HepG2 (cell line): ENCODE measurements around the gene KLF15. TPM values are rescaled to one million over a fixed set of nuclear protein-coding genes. Genes with fewer than 3 reads are reported as not detected.

Experiments used
- GTF2F1 ChIP-seq: fragments of 150-350 bp; IDR thresholded peaks from 2 replicates; pipeline ENCODE4 v1.6.1; 2014; ENCODE audit warnings: low read length
- GZF1 ChIP-seq: sonication (generic); formaldehyde crosslinking; IDR thresholded peaks from 2 replicates; pipeline ENCODE4 v1.5.1; 2020; ENCODE audit warnings: mild to moderate bottlenecking, missing genetic modification reagents
- HCFC1 ChIP-seq: fragments of 150-350 bp; IDR thresholded peaks from 2 replicates; pipeline ENCODE4 v1.6.1; 2014; ENCODE audit warnings: low read depth, low read length
- HMG20A ChIP-seq: IDR thresholded peaks from 2 replicates; pipeline ENCODE4 v1.6.1; 2016; ENCODE audit warnings: borderline replicate concordance
- HOXA3 ChIP-seq: sonication (generic); formaldehyde crosslinking; IDR thresholded peaks from 2 replicates; pipeline ENCODE4 v1.5.0; 2020; ENCODE audit warnings: missing genetic modification reagents
- KLF12 ChIP-seq: sonication (generic); formaldehyde crosslinking; IDR thresholded peaks from 2 replicates; pipeline ENCODE4 v1.4.0; 2020; ENCODE audit warnings: missing genetic modification reagents, borderline replicate concordance
- RORA ChIP-seq: sonication (generic); formaldehyde crosslinking; IDR thresholded peaks from 2 replicates; pipeline ENCODE4 v1.5.0; 2020; ENCODE audit warnings: mild to moderate bottlenecking, missing genetic modification reagents, moderate library complexity
- SALL1 ChIP-seq: sonication (generic); formaldehyde crosslinking; IDR thresholded peaks from 2 replicates; pipeline ENCODE4 v1.8.0; 2022; ENCODE audit warnings: mild to moderate bottlenecking, missing genetic modification reagents
- TBL1XR1 ChIP-seq: fragments of 150-350 bp; IDR thresholded peaks from 2 replicates; pipeline ENCODE4 v1.6.1; 2014; ENCODE audit warnings: borderline replicate concordance, low read length; ENCODE audit not compliant: partially characterized antibody
- TBX2 ChIP-seq: sonication (generic); formaldehyde crosslinking; IDR thresholded peaks from 2 replicates; pipeline ENCODE4 v1.5.0; 2020; ENCODE audit warnings: missing genetic modification reagents, mild to moderate bottlenecking, borderline replicate concordance
- TOPORS ChIP-seq: sonication (generic); formaldehyde crosslinking; IDR thresholded peaks from 2 replicates; pipeline ENCODE4 v1.8.0; 2023; ENCODE audit warnings: mild to moderate bottlenecking, missing genetic modification reagents
- ZBTB8A ChIP-seq: sonication (generic); formaldehyde crosslinking; IDR thresholded peaks from 2 replicates; pipeline ENCODE4 v1.4.0; 2020; ENCODE audit warnings: mild to moderate bottlenecking, low read depth, missing genetic modification reagents, borderline replicate concordance
- ZNF124 ChIP-seq: sonication (generic); formaldehyde crosslinking; IDR thresholded peaks from 2 replicates; pipeline ENCODE4 v1.4.0; 2020; ENCODE audit warnings: missing genetic modification reagents
- ZNF572 ChIP-seq: sonication (generic); formaldehyde crosslinking; IDR thresholded peaks from 2 replicates; pipeline ENCODE4 v1.5.1; 2020; ENCODE audit warnings: mild to moderate bottlenecking, missing genetic modification reagents
- ZNF607 ChIP-seq: sonication (generic); formaldehyde crosslinking; IDR thresholded peaks from 2 replicates; pipeline ENCODE4 v1.5.1; 2020; ENCODE audit warnings: missing genetic modification reagents, mild to moderate bottlenecking, borderline replicate concordance
- ZNF879 ChIP-seq: sonication (generic); formaldehyde crosslinking; IDR thresholded peaks from 2 replicates; pipeline ENCODE4 v1.8.1; 2023; ENCODE audit warnings: missing genetic modification reagents
- ZSCAN30 ChIP-seq: sonication (generic); formaldehyde crosslinking; IDR thresholded peaks from 2 replicates; pipeline ENCODE4 v1.5.0; 2020; ENCODE audit warnings: mild to moderate bottlenecking, missing genetic modification reagents
- ZSCAN9 ChIP-seq: IDR thresholded peaks from 2 replicates; pipeline ENCODE4 v1.6.1; 2016; ENCODE audit warnings: borderline replicate concordance
- polyA plus RNA-seq, 8 experiments: library from polyadenylated mRNA; depleted of rRNA in 3 of 8; stranded (reverse) in 7 of 8; unstranded in 1 of 8; fragments of >200 nt; fragmentation: Illumina TruSeq in 4 of 8; extraction: Trizol in 4 of 8; gene quantifications; 2 replicates each; pipeline versions ENCODE4 v1.2.1 to v1.2.3, GENCODE V29; 2011 to 2016; ENCODE audit warnings: low read depth in 4 of 8, missing spikeins in 1 of 8, mixed read lengths in 1 of 8; ENCODE audit not compliant: insufficient read depth in 1 of 8
- total RNA-seq, 5 experiments: library from RNA; depleted of rRNA; stranded (reverse); fragments of >200 nt; fragmentation: Illumina TruSeq; extraction: Trizol; gene quantifications; 2 replicates each; pipeline ENCODE4 v1.2.3, GENCODE V29; 2016; ENCODE audit warnings: low read depth in 1 of 5
- TF ChIP-seq, protein P1 (sequence below): sonication (generic); formaldehyde crosslinking; IDR thresholded peaks from 2 replicates; pipeline ENCODE4 v1.4.0; 2020; ENCODE audit warnings: missing genetic modification reagents
- TF ChIP-seq, protein P2 (sequence below): sonication (generic); formaldehyde crosslinking; conservative IDR thresholded peaks from 2 replicates; pipeline ENCODE4 v1.5.0; 2020; ENCODE audit warnings: missing genetic modification reagents
- TF ChIP-seq, protein P3 (sequence below): IDR thresholded peaks from 2 replicates; pipeline ENCODE4 v1.6.1; 2016; ENCODE audit warnings: low read depth, control low read depth
- TF ChIP-seq, protein P4 (sequence below): sonication (generic); formaldehyde crosslinking; IDR thresholded peaks from 2 replicates; pipeline ENCODE4 v1.4.0; 2020; ENCODE audit warnings: mild to moderate bottlenecking, missing genetic modification reagents
- TF ChIP-seq, protein P5 (sequence below): sonication (generic); formaldehyde crosslinking; IDR thresholded peaks from 2 replicates; pipeline ENCODE4 v1.5.1; 2020; ENCODE audit warnings: missing genetic modification reagents, mild to moderate bottlenecking, borderline replicate concordance
- TF ChIP-seq, protein P6 (sequence below): sonication (generic); formaldehyde crosslinking; IDR thresholded peaks from 2 replicates; pipeline ENCODE4 v1.4.0; 2020; ENCODE audit warnings: mild to moderate bottlenecking, missing genetic modification reagents

Gene KLF15
- total and polyA plus RNA-seq, 2 of the 13 experiments (the other 11 are each of a cell fraction or from before 2014, with no cell fraction given), result 7.1 to 7.8 TPM

DNA sequence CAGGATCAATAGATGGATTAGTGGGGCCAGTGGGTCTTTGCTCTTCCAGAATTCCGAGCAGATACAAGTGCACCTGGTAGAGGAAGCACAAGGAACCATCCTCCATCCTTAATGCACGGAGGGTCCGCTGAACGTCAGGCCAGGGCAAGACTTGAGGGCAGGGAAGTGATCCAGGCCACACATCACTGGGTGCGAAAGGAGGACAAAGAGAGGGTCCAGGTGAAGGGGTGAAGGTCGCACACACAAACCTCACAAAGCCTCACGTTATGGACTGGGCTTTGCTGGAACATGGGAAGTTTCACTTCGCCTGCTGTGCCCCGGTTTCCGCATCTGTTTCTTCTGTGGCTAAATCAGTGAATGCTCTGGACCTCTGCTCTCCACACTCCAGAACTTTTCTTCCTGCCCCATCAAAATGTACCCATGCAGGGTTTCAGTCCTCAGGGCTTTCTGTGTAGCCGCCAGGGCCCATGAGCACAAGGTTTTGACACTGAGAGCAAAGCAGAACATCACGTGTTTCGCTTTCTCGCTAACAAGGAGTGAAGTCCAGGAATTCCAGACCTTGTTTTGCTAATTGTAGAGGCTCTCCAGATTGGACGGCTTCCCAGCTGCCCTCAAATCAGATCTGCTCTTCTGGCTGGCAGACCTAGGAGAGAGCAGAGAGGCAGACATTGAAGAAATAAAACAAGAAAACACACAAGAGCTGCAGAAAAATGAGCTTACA, 56.3 kb downstream of the KLF15 start (continued):
- TF ChIP-seq, protein P1, sequence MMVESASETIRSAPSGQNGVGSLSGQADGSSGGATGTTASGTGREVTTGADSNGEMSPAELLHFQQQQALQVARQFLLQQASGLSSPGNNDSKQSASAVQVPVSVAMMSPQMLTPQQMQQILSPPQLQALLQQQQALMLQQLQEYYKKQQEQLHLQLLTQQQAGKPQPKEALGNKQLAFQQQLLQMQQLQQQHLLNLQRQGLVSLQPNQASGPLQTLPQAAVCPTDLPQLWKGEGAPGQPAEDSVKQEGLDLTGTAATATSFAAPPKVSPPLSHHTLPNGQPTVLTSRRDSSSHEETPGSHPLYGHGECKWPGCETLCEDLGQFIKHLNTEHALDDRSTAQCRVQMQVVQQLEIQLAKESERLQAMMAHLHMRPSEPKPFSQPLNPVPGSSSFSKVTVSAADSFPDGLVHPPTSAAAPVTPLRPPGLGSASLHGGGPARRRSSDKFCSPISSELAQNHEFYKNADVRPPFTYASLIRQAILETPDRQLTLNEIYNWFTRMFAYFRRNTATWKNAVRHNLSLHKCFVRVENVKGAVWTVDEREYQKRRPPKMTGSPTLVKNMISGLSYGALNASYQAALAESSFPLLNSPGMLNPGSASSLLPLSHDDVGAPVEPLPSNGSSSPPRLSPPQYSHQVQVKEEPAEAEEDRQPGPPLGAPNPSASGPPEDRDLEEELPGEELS, result no peak
- TF ChIP-seq ZNF607 (no peak), ZNF572 (CRISPR knock-in tag) (no peak), TBX2 (peak; percentile 42; the same call in 1 of the 2 replicates), ZNF124 (CRISPR knock-in tag) (no peak), ZSCAN9 (CRISPR knock-in tag) (no peak), KLF12 (no peak), TBL1XR1 (no peak), HMG20A (CRISPR knock-in tag) (no peak), HOXA3 (no peak), RORA (CRISPR knock-in tag) (no peak), HCFC1 (no peak), ZNF879 (CRISPR knock-in tag) (no peak), TOPORS (CRISPR knock-in tag) (no peak), ZSCAN30 (CRISPR knock-in tag) (no peak), SALL1 (peak; percentile 56; the same call in 1 of the 2 replicates), GZF1 (CRISPR knock-in tag) (no peak), ZBTB8A (CRISPR knock-in tag) (no peak), GTF2F1 (no peak)
- TF ChIP-seq, protein P2, sequence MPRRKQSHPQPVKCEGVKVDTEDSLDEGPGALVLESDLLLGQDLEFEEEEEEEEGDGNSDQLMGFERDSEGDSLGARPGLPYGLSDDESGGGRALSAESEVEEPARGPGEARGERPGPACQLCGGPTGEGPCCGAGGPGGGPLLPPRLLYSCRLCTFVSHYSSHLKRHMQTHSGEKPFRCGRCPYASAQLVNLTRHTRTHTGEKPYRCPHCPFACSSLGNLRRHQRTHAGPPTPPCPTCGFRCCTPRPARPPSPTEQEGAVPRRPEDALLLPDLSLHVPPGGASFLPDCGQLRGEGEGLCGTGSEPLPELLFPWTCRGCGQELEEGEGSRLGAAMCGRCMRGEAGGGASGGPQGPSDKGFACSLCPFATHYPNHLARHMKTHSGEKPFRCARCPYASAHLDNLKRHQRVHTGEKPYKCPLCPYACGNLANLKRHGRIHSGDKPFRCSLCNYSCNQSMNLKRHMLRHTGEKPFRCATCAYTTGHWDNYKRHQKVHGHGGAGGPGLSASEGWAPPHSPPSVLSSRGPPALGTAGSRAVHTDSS (CRISPR knock-in tag), result no peak
- TF ChIP-seq, protein P3, sequence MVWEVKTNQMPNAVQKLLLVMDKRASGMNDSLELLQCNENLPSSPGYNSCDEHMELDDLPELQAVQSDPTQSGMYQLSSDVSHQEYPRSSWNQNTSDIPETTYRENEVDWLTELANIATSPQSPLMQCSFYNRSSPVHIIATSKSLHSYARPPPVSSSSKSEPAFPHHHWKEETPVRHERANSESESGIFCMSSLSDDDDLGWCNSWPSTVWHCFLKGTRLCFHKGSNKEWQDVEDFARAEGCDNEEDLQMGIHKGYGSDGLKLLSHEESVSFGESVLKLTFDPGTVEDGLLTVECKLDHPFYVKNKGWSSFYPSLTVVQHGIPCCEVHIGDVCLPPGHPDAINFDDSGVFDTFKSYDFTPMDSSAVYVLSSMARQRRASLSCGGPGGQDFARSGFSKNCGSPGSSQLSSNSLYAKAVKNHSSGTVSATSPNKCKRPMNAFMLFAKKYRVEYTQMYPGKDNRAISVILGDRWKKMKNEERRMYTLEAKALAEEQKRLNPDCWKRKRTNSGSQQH (CRISPR knock-in tag), result no peak
- TF ChIP-seq, protein P4, sequence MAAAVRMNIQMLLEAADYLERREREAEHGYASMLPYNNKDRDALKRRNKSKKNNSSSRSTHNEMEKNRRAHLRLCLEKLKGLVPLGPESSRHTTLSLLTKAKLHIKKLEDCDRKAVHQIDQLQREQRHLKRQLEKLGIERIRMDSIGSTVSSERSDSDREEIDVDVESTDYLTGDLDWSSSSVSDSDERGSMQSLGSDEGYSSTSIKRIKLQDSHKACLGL (CRISPR knock-in tag), result no peak
- TF ChIP-seq, protein P5, sequence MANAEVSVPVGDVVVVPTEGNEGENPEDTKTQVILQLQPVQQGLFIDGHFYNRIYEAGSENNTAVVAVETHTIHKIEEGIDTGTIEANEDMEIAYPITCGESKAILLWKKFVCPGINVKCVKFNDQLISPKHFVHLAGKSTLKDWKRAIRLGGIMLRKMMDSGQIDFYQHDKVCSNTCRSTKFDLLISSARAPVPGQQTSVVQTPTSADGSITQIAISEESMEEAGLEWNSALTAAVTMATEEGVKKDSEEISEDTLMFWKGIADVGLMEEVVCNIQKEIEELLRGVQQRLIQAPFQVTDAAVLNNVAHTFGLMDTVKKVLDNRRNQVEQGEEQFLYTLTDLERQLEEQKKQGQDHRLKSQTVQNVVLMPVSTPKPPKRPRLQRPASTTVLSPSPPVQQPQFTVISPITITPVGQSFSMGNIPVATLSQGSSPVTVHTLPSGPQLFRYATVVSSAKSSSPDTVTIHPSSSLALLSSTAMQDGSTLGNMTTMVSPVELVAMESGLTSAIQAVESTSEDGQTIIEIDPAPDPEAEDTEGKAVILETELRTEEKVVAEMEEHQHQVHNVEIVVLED, result no peak
- TF ChIP-seq, protein P6, sequence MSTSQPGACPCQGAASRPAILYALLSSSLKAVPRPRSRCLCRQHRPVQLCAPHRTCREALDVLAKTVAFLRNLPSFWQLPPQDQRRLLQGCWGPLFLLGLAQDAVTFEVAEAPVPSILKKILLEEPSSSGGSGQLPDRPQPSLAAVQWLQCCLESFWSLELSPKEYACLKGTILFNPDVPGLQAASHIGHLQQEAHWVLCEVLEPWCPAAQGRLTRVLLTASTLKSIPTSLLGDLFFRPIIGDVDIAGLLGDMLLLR (CRISPR knock-in tag), result no peak
